Upper lobe of left lung (tissue), 6 donors: ENCODE measurements around the gene P2RY14. TPM values are rescaled to one million over a fixed set of nuclear protein-coding genes. Genes with fewer than 3 reads are reported as not detected.

Experiments used
- ATAC-seq, 2 donors: fragments of 200-7000 bp; cut with Tn5 transposase; one replicate each; pipeline ENCODE4 v1.9.1; 2022; ENCODE audit warnings: mild to moderate bottlenecking in 2 of 2, moderate library complexity in 2 of 2; ENCODE audit not compliant: low FRiP score in 2 of 2
- DNase-seq, 2 donors: peaks; one replicate each; pipeline ENCODE4 v3.0.0-alpha.2; 2019 to 2020
- H3K27ac ChIP-seq, 4 donors: fragments of 200-600 bp; sonication (generic); one replicate each; pipeline ENCODE4 v1.5.1; 2016 to 2019
- H3K27me3 ChIP-seq, 4 donors: fragments of 200-600 bp; sonication (generic); one replicate each; pipeline ENCODE4 v1.5.1; 2017 to 2019
- H3K36me3 ChIP-seq, 4 donors: fragments of 200-600 bp; sonication (generic); one replicate each; pipeline ENCODE4 v1.5.1; 2016 to 2019
- H3K4me1 ChIP-seq, 4 donors: fragments of 200-600 bp; sonication (generic); one replicate each; pipeline ENCODE4 v1.5.1; 2018 to 2019
- H3K4me3 ChIP-seq, 4 donors: fragments of 200-600 bp; sonication (generic); one replicate each; pipeline ENCODE4 v1.5.1; 2017 to 2019; ENCODE audit warnings: mild to moderate bottlenecking in 2 of 4, moderate library complexity in 1 of 4
- H3K9me3 ChIP-seq, 4 donors: fragments of 200-600 bp; sonication (generic); one replicate each; pipeline ENCODE4 v1.5.1; 2018 to 2019
- EP300 ChIP-seq, 4 donors: sonication (generic); formaldehyde crosslinking; IDR thresholded peaks; one replicate each; pipeline ENCODE4 v1.5.1; 2017; ENCODE audit warnings: antibody characterized with exemption in 4 of 4, control low read depth in 2 of 4
- POLR2A ChIP-seq, 4 donors: fragments of 450-650 bp; IDR thresholded peaks; one replicate each; pipeline ENCODE4 v1.5.1; 2016 to 2017; ENCODE audit warnings: antibody characterized with exemption in 4 of 4, mild to moderate bottlenecking in 2 of 4
- POLR2AphosphoS5 ChIP-seq, 2 donors: sonication (generic); formaldehyde crosslinking; IDR thresholded peaks; one replicate each; pipeline ENCODE4 v1.5.1; 2017; ENCODE audit warnings: antibody characterized with exemption in 2 of 2
- whole genome bisulfite sequencing, 2 donors: methylation state at CpG; one replicate each; pipeline ENCODE4 v1.1.5; 2017 to 2018; 5-methylcytosine and 5-hydroxymethylcytosine counted together
- total RNA-seq, 6 donors: library from RNA; depleted of rRNA in 4 of 6; stranded (reverse); fragments of >200 nt in 4 of 6; gene quantifications; one replicate each; pipeline versions ENCODE4 v1.1.0 to v1.2.1, GENCODE V29; 2016 to 2021
- TF ChIP-seq, protein P1 (sequence below), 6 experiments: fragments of 450-650 bp in 4 of 6; fragments of 200-600 bp in 2 of 6; sonication (generic) in 2 of 6; IDR thresholded peaks; one replicate each; pipeline ENCODE4 v1.5.1; 2016 to 2019; ENCODE audit warnings: antibody characterized with exemption in 6 of 6
- donor health status: DM: no; HTN: no; CAD: no; lungs with moderate emphysema.
- donor health status: DM: no; HTN: yes; CAD: no; lungs with severe emphysema.

Gene P2RY14
- total RNA-seq, 6 donors from 2014 or later: 1.7 to 6.2 (median 3.9) TPM

DNA sequence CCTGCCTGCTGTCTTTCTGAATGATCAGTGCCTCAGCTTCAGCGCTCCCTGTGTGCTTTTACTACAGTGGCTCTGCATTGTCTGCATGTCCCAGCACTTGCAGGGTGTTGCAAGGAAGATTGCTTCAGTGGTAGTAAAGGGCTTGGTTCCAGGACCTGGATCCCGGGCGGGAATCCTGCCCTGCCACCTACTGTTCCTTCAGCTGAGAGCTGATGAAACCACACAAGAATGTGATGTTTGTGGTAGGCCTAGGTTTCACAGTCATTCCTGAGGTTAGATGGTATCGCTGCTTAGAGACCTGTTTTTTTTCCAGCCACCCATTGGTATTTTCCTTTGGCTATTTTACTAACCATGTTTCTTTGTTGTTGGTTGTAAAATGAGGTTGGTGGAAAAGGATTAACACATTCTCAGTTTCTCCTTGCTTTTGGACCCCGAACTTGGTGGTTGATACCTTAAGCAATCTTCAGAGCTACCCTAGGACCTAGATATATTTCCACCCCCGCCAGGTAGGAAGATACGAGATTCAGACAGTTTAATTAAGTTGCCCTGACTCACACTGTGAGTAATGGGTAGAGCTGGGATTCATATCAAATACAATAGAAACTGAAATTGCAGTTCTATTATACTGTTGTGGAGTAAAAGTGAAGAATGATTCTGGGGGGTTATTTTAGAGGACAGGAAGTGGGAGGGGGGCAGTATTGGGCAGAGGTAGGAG, 26.9 kb upstream of the P2RY14 start:
- no peak for TF ChIP-seq EP300 (IDR thresholded peaks at IDR 0.05)
- TF ChIP-seq POLR2A (IDR thresholded peaks at IDR 0.05): no peak
- peak in 1 of 2 donors; percentile 14 for TF ChIP-seq POLR2AphosphoS5 (IDR thresholded peaks at IDR 0.05)
- TF ChIP-seq, protein P1, sequence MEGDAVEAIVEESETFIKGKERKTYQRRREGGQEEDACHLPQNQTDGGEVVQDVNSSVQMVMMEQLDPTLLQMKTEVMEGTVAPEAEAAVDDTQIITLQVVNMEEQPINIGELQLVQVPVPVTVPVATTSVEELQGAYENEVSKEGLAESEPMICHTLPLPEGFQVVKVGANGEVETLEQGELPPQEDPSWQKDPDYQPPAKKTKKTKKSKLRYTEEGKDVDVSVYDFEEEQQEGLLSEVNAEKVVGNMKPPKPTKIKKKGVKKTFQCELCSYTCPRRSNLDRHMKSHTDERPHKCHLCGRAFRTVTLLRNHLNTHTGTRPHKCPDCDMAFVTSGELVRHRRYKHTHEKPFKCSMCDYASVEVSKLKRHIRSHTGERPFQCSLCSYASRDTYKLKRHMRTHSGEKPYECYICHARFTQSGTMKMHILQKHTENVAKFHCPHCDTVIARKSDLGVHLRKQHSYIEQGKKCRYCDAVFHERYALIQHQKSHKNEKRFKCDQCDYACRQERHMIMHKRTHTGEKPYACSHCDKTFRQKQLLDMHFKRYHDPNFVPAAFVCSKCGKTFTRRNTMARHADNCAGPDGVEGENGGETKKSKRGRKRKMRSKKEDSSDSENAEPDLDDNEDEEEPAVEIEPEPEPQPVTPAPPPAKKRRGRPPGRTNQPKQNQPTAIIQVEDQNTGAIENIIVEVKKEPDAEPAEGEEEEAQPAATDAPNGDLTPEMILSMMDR (IDR thresholded peaks at IDR 0.05): peak in 2 of 6 experiments; percentile 10 to 11
- Histone ChIP-seq H3K36me3 (no peaks in the 10 kb centered on the region), H3K4me3 (no peak overlapping the region), H3K27ac (peak overlapping the region in 1 of 4 donors; percentile 17), H3K4me1 (peaks cover 0 to 9% (median 1%) of the 10 kb centered on the region in 4 donors), H3K9me3 (no peaks in the 10 kb centered on the region), H3K27me3 (no peaks in the 10 kb centered on the region)
- DNase-seq: peak in 1 of 2 donors; percentile 74
- WGBS, 2 donors: 51 to 57% methylated on average over 7 of the region's 7 CpGs
- ATAC-seq: peak; percentile 84

DNA sequence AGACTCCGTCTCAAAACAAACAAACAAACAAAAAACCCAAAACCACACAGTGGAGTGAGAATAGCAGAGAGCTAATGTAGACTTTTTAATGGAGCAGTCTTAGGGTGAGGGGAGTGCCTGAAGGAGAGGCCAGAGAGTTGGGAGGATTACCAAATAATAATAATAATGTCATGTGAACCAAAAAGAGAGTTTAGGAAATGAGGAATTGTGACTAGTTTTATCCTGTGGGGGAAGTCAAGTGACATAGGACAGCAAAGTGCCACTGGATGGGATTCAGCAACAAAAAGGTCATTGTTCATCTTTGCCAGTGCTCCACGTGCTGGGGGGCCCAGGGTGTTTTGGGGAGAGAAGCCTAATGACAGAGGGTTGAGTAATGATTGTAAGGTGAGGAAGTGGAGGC, 25.4 kb upstream of the P2RY14 start:
- no peak for ATAC-seq
- TF ChIP-seq POLR2A (IDR thresholded peaks at IDR 0.05) (no peak), POLR2AphosphoS5 (IDR thresholded peaks at IDR 0.05) (no peak), EP300 (IDR thresholded peaks at IDR 0.05) (no peak)
- TF ChIP-seq, protein P1 (IDR thresholded peaks at IDR 0.05): no peak
- H3K4me1 ChIP-seq: peaks cover 0 to 9% (median 1%) of the 10 kb centered on the region in 4 donors
- WGBS, 2 donors: 69 to 72% methylated on average over 2 of the region's 2 CpGs
- no peaks in the 10 kb centered on the region for H3K27me3 ChIP-seq
- H3K4me3 ChIP-seq: no peak overlapping the region
- no peak overlapping the region for H3K27ac ChIP-seq
- H3K36me3 ChIP-seq: no peaks in the 10 kb centered on the region
- H3K9me3 ChIP-seq: no peaks in the 10 kb centered on the region
- no peak for DNase-seq

DNA sequence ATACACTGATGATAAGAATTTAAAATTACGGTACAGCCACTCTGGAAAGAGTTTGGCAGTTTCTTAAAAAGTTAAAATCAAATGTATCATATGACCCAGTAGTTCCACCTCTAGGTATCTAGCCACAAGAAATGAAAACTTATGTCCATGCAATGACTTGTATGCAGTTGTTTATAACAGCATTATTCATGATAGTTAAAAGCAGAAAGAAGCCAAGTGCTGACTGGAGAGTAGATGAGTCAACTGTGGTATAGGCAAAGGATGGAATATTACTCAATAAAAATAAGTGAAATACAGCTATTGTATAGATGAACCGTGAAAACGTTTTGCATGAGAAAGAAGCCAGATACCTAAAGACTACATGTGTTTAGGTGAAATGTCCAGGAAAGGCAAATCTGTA, 23.4 kb upstream of the P2RY14 start:
- peaks cover 0 to 9% (median 1%) of the 10 kb centered on the region in 4 donors for H3K4me1 ChIP-seq
- ATAC-seq (no peak), DNase-seq (no peak)
- no peak overlapping the region for H3K4me3 ChIP-seq
- 76 to 84% methylated on average over 3 of the region's 3 CpGs for WGBS, 2 donors
- no peaks in the 10 kb centered on the region for H3K27me3 ChIP-seq
- H3K36me3 ChIP-seq: no peaks in the 10 kb centered on the region
- TF ChIP-seq EP300 (IDR thresholded peaks at IDR 0.05) (no peak), POLR2A (IDR thresholded peaks at IDR 0.05) (no peak), POLR2AphosphoS5 (IDR thresholded peaks at IDR 0.05) (no peak)
- TF ChIP-seq, protein P1 (IDR thresholded peaks at IDR 0.05): no peak
- no peaks in the 10 kb centered on the region for H3K9me3 ChIP-seq
- H3K27ac ChIP-seq: no peak overlapping the region

DNA sequence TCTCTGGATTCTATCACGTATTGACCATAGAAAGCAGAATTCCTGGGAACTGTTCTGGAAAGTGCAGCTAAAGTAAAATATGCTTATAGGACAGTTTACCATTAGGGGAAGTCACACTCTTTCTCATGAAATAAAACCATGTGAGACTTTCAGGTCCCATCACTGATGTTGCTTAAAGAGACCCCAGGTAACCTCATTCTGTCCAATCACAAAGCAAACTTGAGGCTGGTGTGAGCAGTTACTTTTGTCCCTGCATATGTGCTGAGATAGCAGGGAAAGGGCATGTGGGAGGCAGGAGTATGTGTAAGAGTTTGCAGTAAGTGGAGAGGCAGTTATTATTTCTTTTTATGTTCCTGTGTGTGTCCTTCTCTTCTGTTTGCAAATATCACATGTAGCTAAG, 22.2 kb upstream of the P2RY14 start:
- Histone ChIP-seq H3K36me3 (no peaks in the 10 kb centered on the region), H3K9me3 (no peaks in the 10 kb centered on the region), H3K27me3 (no peaks in the 10 kb centered on the region), H3K4me1 (peaks cover 0 to 9% (median 1%) of the 10 kb centered on the region in 4 donors), H3K4me3 (no peak overlapping the region), H3K27ac (no peak overlapping the region)
- no peak for TF ChIP-seq POLR2AphosphoS5 (IDR thresholded peaks at IDR 0.05)
- TF ChIP-seq, protein P1 (IDR thresholded peaks at IDR 0.05): no peak
- no peak for TF ChIP-seq POLR2A (IDR thresholded peaks at IDR 0.05)
- no peak for TF ChIP-seq EP300 (IDR thresholded peaks at IDR 0.05)
- ATAC-seq (no peak), DNase-seq (no peak)
- WGBS, 2 donors: 80 to 83% methylated on average over 1 of the region's 1 CpG

DNA sequence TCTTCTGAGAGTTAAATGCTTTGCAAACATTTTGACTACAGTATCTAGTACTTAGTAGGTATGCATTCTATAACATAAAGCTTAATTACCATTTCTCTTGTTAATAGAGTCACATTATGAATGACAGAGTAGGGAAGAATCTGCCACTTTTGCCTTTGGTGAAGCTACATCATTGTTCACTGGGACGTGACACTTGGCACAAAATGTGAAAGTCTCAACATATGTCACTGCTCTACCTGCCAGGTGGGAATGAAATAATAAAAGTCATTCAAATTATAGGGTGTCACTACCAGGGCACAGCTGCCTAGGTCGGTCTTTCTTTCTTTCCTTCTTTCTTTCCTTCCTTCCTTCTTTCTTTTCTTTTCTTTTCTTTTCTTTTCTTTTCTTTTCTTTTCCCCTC, 20.7 kb upstream of the P2RY14 start:
- TF ChIP-seq POLR2AphosphoS5 (IDR thresholded peaks at IDR 0.05): no peak
- no peak for TF ChIP-seq EP300 (IDR thresholded peaks at IDR 0.05)
- TF ChIP-seq, protein P1 (IDR thresholded peaks at IDR 0.05): no peak
- no peak for TF ChIP-seq POLR2A (IDR thresholded peaks at IDR 0.05)
- no peaks in the 10 kb centered on the region for H3K4me1 ChIP-seq
- no peak for ATAC-seq
- H3K27me3 ChIP-seq: no peaks in the 10 kb centered on the region
- H3K9me3 ChIP-seq: no peaks in the 10 kb centered on the region
- no peaks in the 10 kb centered on the region for H3K36me3 ChIP-seq
- WGBS, 2 donors: 88 to 90% methylated on average over 2 of the region's 2 CpGs
- DNase-seq: no peak
- no peak overlapping the region for H3K27ac ChIP-seq
- H3K4me3 ChIP-seq: no peak overlapping the region
